Testis (tissue), 5 donors: ENCODE data around the gene ASIC2. TPM values are rescaled to one million over a fixed set of nuclear protein-coding genes. Genes with fewer than 3 reads are reported as not detected.

Experiments
- DNase-seq: peaks from one replicate; pipeline ENCODE4 v3.0.0-alpha.2; 2019
- H3K27ac ChIP-seq, 2 donors: fragments of 200-600 bp; sonication (generic); one replicate each; pipeline ENCODE4 v1.5.1; 2019
- H3K27me3 ChIP-seq: fragments of 200-600 bp; sonication (generic); one replicate; pipeline ENCODE4 v1.5.1; 2019
- H3K36me3 ChIP-seq: fragments of 200-600 bp; sonication (generic); one replicate; pipeline ENCODE4 v1.5.1; 2017; ENCODE audit warnings: low read depth; ENCODE audit errors: missing control alignments
- H3K4me1 ChIP-seq: fragments of 200-600 bp; sonication (generic); one replicate; pipeline ENCODE4 v1.5.1; 2019
- H3K4me3 ChIP-seq, 2 donors: fragments of 200-600 bp; sonication (generic); one replicate each; pipeline ENCODE4 v1.5.1; 2017 to 2019
- H3K9me3 ChIP-seq: fragments of 200-600 bp; sonication (generic); one replicate; pipeline ENCODE4 v1.5.1; 2017
- POLR2A ChIP-seq: fragments of 450-650 bp; IDR thresholded peaks from one replicate; pipeline ENCODE4 v1.6.1; 2017; ENCODE audit warnings: antibody characterized with exemption, mild to moderate bottlenecking, moderate library complexity
- WGBS, 2 donors: methylation state at CpG; one replicate each; pipeline ENCODE4 v1.1.5; 2018; 5-methylcytosine and 5-hydroxymethylcytosine counted together
- intact Hi-C: fragments of 100-400 bp; cut with DNase I; formaldehyde crosslinking; loops from one replicate; pipeline ENCODE4 v1.15.1; 2023; ENCODE audit warnings: low total_unique reads
- long read RNA-seq, 2 donors: transcript quantifications; one replicate each; lab custom pipeline, GENCODE V29; 2026
- polyA plus RNA-seq: library from polyadenylated mRNA; stranded (reverse); fragments of 350-450 nt; fragmentation: Illumina TruSeq; extraction: RNeasy Lipid Tissue Mini Kit (QIAGEN cat#74804); gene quantifications from one replicate; pipeline ENCODE4 v1.2.3, GENCODE V29; 2014; ENCODE audit warnings: low read depth, low replicate concordance; ENCODE audit not compliant: insufficient read depth
- total RNA-seq, 2 donors: library from RNA; depleted of rRNA; stranded (reverse); fragments of >200 nt; gene quantifications; one replicate each; pipeline ENCODE4 v1.2.3, GENCODE V29; 2016
- TF ChIP-seq, protein P1 (sequence below), 3 experiments: fragments of 450-650 bp in 2 of 3; fragments of 200-600 bp in 1 of 3; sonication (generic) in 1 of 3; IDR thresholded peaks; one replicate each; pipeline ENCODE4 v1.5.1; 2016 to 2019; ENCODE audit warnings: antibody characterized with exemption in 3 of 3, mild to moderate bottlenecking in 2 of 3, moderate library complexity in 1 of 3

ASIC2 gene
- total RNA-seq (1 to 10 TPM in 1 of 2 donors, under 1 TPM in 1; 0.81 to 1.0 TPM), polyA plus RNA-seq (0.73 TPM)
- long read RNA-seq, donor 1 = 0 reads
- long read RNA-seq, donor 2 = 0 reads

DNA sequence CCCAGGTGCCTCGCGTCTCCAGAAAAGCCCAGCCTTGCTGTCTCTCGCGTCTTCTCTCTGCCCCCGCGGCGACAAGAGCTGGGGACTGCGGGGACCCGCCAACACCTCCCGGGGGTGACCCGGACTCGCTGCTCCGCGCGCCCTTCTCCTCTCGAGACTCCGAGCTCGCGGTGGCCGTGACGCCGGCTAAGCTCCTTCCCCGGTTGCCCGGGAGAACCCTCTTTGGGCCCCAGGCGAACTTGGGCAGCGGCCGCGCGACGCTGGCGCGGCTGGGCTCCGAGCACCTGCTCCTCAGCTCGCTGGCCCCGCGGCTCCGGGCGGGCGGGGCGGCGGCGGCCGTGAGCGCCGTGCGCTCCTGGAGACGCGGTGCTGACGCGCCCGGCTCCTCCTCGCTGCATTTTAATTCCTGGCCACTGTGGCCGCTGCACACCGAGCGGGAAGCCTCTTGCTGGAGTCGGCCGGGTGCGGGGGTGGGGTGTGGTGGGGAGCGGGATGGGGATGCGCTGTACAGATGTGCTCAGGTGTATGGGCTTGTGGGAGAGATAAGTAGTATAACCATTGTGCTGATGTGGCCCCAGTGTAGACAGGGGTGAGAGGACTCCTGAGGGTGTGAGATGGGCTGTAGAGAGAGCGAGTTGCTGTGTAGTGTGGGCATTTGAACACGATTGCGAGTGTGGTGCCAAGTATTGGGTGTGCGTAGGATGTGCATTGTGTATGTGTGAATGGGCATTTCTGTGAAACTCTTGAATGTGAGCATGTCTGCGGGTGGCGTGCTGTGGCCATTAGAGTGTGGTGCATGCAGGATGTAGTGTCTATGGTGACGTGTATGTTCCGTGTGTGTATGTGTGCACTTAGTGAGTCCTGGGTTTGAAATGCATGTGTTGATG is at the start of gene ASIC2:
ASIC2 (minus strand) TSS at position 315 of the 887 bp plus-strand sequence.
- 10 to 24% methylated on average over 15 to 52 of the region's 68 CpGs for WGBS, 2 donors
- TF ChIP-seq, protein P1, sequence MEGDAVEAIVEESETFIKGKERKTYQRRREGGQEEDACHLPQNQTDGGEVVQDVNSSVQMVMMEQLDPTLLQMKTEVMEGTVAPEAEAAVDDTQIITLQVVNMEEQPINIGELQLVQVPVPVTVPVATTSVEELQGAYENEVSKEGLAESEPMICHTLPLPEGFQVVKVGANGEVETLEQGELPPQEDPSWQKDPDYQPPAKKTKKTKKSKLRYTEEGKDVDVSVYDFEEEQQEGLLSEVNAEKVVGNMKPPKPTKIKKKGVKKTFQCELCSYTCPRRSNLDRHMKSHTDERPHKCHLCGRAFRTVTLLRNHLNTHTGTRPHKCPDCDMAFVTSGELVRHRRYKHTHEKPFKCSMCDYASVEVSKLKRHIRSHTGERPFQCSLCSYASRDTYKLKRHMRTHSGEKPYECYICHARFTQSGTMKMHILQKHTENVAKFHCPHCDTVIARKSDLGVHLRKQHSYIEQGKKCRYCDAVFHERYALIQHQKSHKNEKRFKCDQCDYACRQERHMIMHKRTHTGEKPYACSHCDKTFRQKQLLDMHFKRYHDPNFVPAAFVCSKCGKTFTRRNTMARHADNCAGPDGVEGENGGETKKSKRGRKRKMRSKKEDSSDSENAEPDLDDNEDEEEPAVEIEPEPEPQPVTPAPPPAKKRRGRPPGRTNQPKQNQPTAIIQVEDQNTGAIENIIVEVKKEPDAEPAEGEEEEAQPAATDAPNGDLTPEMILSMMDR (IDR thresholded peaks at IDR 0.05) = no peak
- no peak for TF ChIP-seq POLR2A

DNA sequence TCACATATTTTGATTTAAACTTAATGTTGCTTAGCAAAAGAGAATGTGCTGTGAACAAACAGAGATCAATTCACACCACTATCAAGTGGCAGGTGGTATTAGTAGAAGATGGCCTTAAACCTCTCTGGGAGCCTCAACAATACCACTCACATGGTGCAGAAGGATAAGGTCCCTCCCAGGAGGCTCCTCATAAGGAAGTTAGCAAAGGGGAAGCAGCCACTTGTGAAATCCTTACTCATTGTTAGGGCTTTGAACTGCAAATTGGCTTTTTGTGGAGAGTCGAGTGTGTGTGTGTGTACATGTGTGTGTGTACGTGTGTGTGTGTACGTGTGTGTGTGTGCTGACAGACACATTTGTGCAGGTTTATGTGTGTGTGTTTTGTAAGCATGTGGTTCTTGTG is 48.9 kb upstream of the ASIC2 start:
- WGBS, 2 donors = 66 to 72% methylated on average over 3 of the region's 3 CpGs
- DNase-seq = no peak

More for the DNA sequence above, at the start of gene ASIC2:
- no peaks in the 10 kb centered on the region for H3K9me3 ChIP-seq
- H3K4me3 ChIP-seq = peak within 1 kb of the TSS; percentile 36 to 47
- no peak within 1 kb of the TSS for H3K27ac ChIP-seq
- H3K36me3 ChIP-seq = no peaks in the 10 kb centered on the region
- intact Hi-C loops = no loop called here
- H3K4me1 ChIP-seq = peaks cover 3% of the 10 kb centered on the region
- peak; percentile 73 for DNase-seq
- H3K27me3 ChIP-seq = no peaks in the 10 kb centered on the region

DNA sequence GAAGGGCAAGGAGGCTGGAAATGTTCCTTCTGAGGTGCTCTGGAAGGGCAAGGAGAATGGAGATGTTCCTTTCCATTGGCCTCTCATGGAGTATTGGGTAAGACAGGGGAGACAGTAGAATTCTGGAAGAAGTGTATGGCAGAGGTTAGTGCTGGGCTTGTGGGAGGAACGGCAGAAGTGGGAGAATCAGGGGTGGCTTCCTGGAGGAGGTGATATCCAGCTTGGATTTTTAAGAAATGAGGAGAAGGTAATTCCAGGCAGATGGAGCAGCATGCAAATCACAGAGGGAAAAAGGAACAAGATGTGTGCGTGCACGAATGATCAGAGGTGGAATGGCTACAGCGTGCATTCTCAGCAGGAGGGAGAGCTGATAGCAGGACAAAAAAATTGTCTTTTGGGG is 45.1 kb upstream of the ASIC2 start:
- 63 to 82% methylated on average over 4 of the region's 4 CpGs for WGBS, 2 donors
- H3K27me3 ChIP-seq = no peaks in the 10 kb centered on the region

More for the DNA sequence above, 48.9 kb upstream of the ASIC2 start:
- Histone ChIP-seq H3K4me3 (no peak overlapping the region), H3K27ac (no peak overlapping the region), H3K36me3 (no peaks in the 10 kb centered on the region), H3K27me3 (no peaks in the 10 kb centered on the region), H3K9me3 (no peaks in the 10 kb centered on the region), H3K4me1 (no peaks in the 10 kb centered on the region)
- intact Hi-C loops = no loop called here
- TF ChIP-seq, protein P1 (IDR thresholded peaks at IDR 0.05) = no peak
- no peak for TF ChIP-seq POLR2A

DNA sequence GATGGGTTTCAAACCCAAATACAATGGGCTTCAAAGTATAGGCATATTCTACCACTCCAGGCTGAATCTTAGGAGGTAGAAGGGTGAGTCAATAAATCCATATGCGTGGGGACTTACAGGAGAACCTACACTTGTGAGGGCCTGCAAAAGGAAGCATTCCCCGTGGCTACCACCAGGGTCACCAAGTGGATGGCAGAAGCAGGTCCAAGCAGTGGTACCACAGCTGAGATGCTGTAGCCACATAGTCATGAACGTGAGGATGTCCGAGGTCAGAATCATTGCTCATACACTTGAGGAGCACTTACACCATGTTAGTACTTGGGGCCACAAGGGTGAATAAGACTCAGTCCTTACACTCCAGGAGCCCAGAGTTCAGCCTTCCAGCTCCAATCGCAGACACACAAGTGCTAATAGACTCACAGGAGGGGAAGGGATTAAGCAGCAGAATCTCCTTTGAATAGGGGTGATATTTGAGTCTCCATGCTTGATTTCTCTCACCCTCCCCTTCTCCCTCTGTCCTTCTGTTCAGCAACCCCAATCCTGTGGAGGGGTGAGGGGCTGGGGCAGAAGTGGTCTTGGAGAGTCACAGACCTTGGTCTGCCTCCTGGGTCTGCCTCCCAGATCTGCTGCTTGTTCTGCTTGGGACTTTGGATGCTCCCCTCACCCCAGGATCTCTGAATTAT is 42.5 kb upstream of the ASIC2 start:
- no peaks in the 10 kb centered on the region for H3K36me3 ChIP-seq
- H3K27me3 ChIP-seq = no peaks in the 10 kb centered on the region
- no peaks in the 10 kb centered on the region for H3K9me3 ChIP-seq
- H3K4me3 ChIP-seq = no peak overlapping the region
- no peaks in the 10 kb centered on the region for H3K4me1 ChIP-seq
- no peak overlapping the region for H3K27ac ChIP-seq
- intact Hi-C loops = no loop called here
- WGBS, 2 donors = 54 to 79% methylated on average over 5 of the region's 5 CpGs
- TF ChIP-seq, protein P1 (IDR thresholded peaks at IDR 0.05) = no peak
- TF ChIP-seq POLR2A = no peak
- DNase-seq = no peak

More for the DNA sequence above, 45.1 kb upstream of the ASIC2 start:
- Histone ChIP-seq H3K9me3 (no peaks in the 10 kb centered on the region), H3K4me3 (no peak overlapping the region), H3K36me3 (no peaks in the 10 kb centered on the region), H3K27ac (no peak overlapping the region), H3K4me1 (no peaks in the 10 kb centered on the region)
- no peak for TF ChIP-seq POLR2A
- TF ChIP-seq, protein P1 (IDR thresholded peaks at IDR 0.05) = no peak
- DNase-seq = no peak
- intact Hi-C loops = no loop called here
